ENCODE data around the gene DIP2C. TPM values are rescaled to one million over a fixed set of nuclear protein-coding genes. Genes with fewer than 3 reads are reported as not detected.

The DIP2C gene
- total RNA-seq, 2 experiments from 2014 or later: 0.85 to 0.95 TPM

DNA sequence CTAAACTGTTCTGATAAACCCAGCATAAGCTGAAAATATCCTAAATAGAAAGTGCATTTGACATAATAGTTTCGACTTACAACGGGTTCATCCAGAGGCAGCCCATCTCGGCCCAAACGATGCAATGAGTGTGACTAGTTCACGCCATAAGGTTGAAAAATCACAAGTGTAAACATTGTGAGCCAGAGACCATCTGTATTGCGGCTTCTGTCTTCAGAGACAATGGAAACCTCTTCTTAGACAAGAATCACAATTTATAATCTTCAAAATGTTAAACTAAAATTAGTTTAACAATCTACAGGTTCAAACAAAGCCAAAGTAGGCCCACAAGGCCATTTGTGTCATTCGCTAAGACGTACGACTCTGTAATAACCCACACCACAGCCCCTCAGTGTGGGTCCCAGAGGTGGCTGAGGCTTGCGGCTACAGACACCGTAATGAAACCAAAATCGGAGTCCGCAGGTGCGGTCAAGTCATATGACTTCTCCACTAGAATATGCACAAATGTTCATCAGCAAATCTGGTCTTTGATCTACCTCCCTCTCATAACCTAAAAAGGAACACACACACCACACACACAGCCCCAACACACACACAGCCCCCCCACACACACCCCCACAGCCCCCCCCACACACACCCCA, 81.8 kb downstream of the DIP2C start:
- TF ChIP-seq, protein P1, sequence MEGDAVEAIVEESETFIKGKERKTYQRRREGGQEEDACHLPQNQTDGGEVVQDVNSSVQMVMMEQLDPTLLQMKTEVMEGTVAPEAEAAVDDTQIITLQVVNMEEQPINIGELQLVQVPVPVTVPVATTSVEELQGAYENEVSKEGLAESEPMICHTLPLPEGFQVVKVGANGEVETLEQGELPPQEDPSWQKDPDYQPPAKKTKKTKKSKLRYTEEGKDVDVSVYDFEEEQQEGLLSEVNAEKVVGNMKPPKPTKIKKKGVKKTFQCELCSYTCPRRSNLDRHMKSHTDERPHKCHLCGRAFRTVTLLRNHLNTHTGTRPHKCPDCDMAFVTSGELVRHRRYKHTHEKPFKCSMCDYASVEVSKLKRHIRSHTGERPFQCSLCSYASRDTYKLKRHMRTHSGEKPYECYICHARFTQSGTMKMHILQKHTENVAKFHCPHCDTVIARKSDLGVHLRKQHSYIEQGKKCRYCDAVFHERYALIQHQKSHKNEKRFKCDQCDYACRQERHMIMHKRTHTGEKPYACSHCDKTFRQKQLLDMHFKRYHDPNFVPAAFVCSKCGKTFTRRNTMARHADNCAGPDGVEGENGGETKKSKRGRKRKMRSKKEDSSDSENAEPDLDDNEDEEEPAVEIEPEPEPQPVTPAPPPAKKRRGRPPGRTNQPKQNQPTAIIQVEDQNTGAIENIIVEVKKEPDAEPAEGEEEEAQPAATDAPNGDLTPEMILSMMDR (IDR thresholded peaks at IDR 0.05): no peak
- peaks cover 21% of the 10 kb centered on the region for H3K4me1 Mint-ChIP-seq (ENCODE audit: low read depth)
- POLR2A ChIA-PET: no interaction called here
- intact Hi-C loops (cut with micrococcal nuclease): no loop called here
- no peak overlapping the region for H3K4me3 Mint-ChIP-seq
- peaks cover 1% of the 10 kb centered on the region for H3K27me3 Mint-ChIP-seq
- DNase-seq (no peak), ATAC-seq (no peak)
- CTCF ChIA-PET: no interaction called here
- H3K9me3 Mint-ChIP-seq: peaks cover 12% of the 10 kb centered on the region
- H3K36me3 Mint-ChIP-seq (ENCODE audit: low read depth): peaks cover 2% of the 10 kb centered on the region
- no peak overlapping the region for H3K27ac Mint-ChIP-seq

DNA sequence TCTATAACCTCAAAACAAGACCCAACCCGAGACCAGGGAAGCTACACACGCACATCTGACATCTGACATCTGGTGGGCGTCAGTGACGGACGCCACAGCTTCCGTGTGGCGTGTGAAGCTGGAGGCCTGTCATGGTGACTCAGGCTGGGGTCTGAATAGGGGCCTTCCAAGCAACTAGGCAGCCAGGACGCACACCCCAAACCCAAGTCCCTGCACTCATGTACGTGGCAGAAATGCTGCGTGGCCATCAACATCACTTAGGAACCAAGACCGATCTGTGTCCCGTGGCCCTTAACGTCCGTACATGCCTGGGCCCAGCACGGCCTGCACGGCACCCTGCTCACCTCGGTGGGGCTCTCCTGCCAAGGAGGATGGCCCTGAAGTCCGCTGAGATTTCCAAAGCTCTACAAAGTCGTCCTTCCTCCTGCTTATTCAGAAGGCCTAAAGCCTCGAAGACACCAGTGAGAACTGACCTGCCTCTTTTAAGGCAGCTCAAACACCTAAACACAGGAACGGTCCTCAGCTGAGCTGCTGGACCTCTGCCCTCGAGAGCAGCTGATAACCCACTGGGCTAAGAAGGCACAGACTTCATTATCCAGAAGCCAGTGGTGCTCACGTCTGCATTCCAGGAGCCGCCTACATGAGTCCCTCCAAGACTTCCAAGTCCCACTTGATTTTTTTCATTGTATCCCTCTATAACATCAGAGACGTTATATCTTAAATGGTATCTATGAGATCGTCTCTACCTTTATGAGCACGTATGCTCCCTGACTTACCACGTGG, 82.5 kb downstream of the DIP2C start:
- H3K27ac Mint-ChIP-seq: no peak overlapping the region
- no peak for ATAC-seq
- intact Hi-C loops (cut with micrococcal nuclease): no loop called here
- POLR2A ChIA-PET: no interaction called here
- H3K36me3 Mint-ChIP-seq (ENCODE audit: low read depth): peaks cover 2% of the 10 kb centered on the region
- no peak for DNase-seq
- CTCF ChIA-PET: no interaction called here
- no peak overlapping the region for H3K4me3 Mint-ChIP-seq
- TF ChIP-seq, protein P1 (IDR thresholded peaks at IDR 0.05): no peak
- peaks cover 3% of the 10 kb centered on the region for H3K27me3 Mint-ChIP-seq
- H3K4me1 Mint-ChIP-seq (ENCODE audit: low read depth): peaks cover 21% of the 10 kb centered on the region
- peaks cover 12% of the 10 kb centered on the region for H3K9me3 Mint-ChIP-seq

DNA sequence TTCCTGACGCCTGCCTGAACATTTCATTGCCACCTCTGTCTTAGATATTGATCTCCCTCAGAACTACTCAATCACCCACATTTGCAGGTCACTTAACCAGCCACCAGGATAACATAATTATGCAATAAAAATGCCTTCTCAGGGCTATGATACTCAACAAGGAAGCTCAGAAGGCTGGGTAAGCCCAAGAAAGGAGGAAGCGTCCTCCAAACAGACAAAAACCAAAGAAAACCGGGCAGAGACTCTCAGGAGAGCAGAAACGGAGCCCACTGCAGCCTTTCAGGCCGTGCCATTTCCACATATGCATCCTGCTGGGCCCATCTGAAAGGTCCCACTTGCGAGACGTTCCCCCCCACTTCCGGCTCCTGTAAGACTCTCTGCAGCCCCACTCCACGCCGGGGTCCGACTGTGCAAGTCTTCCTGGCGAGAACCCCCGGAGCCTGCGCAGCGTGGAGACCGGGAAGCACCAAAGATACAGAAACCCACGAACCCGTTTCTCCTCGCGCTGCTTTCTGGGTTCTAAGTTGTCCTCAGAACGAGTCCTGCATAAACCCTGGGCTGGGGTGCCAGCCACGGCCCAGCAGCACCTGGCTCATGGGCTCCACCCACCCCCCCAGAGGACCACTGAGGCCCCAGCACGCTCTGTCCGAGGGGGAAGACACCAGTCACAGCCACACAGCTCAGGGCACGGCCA, 83.7 kb downstream of the DIP2C start:
- H3K4me3 Mint-ChIP-seq: no peak overlapping the region
- intact Hi-C loops (cut with micrococcal nuclease): no loop called here
- CTCF ChIA-PET: no interaction called here
- H3K4me1 Mint-ChIP-seq (ENCODE audit: low read depth): peaks cover 14% of the 10 kb centered on the region
- ATAC-seq (no peak), DNase-seq (no peak)
- H3K36me3 Mint-ChIP-seq (ENCODE audit: low read depth): no peaks in the 10 kb centered on the region
- peaks cover 2% of the 10 kb centered on the region for H3K27me3 Mint-ChIP-seq
- TF ChIP-seq, protein P1 (IDR thresholded peaks at IDR 0.05): no peak
- peaks cover 7% of the 10 kb centered on the region for H3K9me3 Mint-ChIP-seq
- no peak overlapping the region for H3K27ac Mint-ChIP-seq
- POLR2A ChIA-PET: no interaction called here

DNA sequence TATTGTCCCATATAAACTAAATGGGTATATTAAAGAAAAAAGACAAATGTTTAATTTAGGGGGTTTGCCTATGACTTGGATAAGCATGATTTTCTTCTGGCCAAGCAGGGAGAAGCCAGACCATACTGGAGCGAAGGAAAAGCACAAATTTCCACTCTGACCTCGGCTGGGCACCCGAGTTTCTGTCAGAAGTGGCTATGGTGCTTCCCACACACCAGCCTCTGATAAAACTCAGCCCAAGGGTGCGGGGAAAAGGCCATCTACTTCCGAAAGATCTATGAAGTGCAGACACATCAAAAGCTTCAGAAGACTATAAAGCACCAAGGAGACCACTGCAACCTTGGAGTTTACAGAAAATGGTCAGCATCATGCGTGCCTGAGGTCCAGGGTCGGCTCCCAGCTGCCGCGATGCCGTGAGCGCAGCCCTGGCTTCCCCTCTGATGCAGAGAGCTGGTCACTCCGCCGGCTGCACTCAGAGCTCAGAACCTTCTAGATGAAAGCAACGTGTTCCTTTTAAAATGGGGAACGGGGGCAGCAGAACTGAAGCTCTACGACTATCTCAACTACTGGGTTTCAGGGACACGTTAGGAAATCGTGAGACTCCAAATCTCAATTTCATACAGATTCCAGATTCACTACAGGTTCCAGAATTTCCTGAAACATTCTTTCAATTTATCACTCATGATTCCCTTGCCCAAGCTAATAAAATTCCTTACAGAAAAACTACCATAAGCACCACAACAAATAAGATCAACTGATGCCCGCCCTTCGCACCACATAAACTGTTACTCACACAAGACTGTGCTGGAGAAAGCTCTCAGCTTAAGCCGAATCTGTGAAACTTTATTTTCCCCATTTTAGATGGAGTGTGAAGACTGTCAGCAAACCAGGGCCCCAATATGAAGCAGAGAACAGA, 84.5 kb downstream of the DIP2C start:
- Mint-ChIP-seq H3K27me3 (peaks cover 2% of the 10 kb centered on the region), H3K36me3 (ENCODE audit: low read depth) (no peaks in the 10 kb centered on the region), H3K27ac (no peak overlapping the region), H3K9me3 (peaks cover under 1% of the 10 kb centered on the region), H3K4me3 (no peak overlapping the region), H3K4me1 (ENCODE audit: low read depth) (peaks cover 11% of the 10 kb centered on the region)
- DNase-seq (no peak), ATAC-seq (no peak)
- TF ChIP-seq, protein P1 (IDR thresholded peaks at IDR 0.05): no peak
- ChIA-PET CTCF (no interaction called here), POLR2A (no interaction called here)
- intact Hi-C loops (cut with micrococcal nuclease): no loop called here
